HG03571 (cell line): ENCODE measurements around the gene CD8A.
"Not testable (repeated sequence)": the region's sequence is repeated elsewhere in the genome, so short reads cannot be mapped to it uniquely, and the experiment has no call there.

ENCODE experiments used
- ATAC-seq: cut with Tn5 transposase; IDR thresholded peaks from one replicate; pipeline ENCODE4 v1.9.1; 2021; ENCODE audit not compliant: unreplicated experiment

Gene CD8A

DNA sequence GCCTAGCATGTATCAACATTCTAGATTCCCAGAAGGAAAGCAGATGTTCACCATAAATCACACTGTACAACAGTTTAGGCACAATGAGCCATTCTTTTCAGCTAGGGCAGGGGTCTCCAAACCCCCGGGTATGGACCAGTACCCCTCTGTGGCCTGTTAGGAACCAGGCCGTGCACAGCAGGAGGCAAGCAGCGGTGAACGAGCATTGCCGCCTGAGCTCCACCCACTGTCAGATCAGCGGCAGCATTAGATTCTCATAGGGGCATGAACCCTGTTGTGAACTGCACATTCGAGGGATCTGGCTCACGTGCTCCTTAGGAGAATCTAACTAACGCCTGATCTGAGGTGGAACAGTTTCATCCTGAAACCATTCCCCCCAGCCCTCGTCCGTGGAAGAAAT lies 50.8 kb downstream of the CD8A start:
- not testable (repeated sequence) for ATAC-seq

DNA sequence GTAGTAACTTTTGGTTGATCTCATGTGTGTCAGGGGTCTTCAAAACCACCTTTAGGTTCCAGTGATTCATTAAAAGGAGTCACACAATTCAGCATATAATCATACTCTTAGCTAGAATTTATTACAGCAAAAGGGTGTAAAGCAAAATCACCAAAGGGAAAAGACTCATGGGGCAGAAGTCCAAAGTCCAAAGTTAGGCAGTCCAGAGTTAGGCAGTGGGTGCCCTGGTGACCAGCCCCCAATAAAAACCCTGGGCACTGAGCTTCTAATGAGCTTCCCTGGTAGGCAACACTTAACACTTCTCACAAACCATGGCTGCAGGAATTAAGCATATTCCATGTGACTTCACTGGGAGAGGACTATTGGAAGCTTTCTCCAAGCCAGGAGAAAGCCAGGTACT lies 51.2 kb downstream of the CD8A start:
- not testable (repeated sequence) for ATAC-seq

DNA sequence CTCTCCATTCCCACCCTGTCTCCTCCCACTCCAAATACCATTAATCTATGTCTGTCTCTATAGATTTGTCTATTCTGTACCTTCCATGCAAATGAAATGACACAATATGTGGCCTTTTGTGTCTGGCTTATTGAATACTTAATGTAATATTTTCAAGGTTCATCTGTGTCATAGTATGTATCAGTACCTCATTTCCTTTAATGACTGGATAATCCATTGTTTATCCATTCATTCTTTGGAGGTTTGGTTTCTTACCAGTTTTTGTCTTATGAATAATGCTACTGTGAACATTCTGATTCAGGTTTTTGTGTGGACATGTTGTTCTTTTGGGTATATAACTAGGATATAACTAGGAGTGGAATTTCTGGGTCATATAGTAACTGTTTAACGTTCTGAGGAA lies 55.8 kb downstream of the CD8A start:
- not testable (repeated sequence) for ATAC-seq
